Measurements from ENCODE around the gene WEE1.
"Not testable (repeated sequence)": the region's sequence is repeated elsewhere in the genome, so short reads cannot be mapped to it uniquely, and the experiment has no call there.

Gene WEE1

GRCh38 chr11:9616042-9616675, 42.7 kb downstream of the WEE1 start:
- TF ChIP-seq GATA1 (IDR thresholded peaks at IDR 0.05; ENCODE audit: low read depth, low read length), result no peak
- no peak for TF ChIP-seq POLR2A (IDR thresholded peaks at IDR 0.05; ENCODE audit: low read length)
- DNase-seq, result no peak

GRCh38 chr11:9616858-9617257, 43.4 kb downstream of the WEE1 start:
- DNase-seq, result no peak
- TF ChIP-seq GATA1 (IDR thresholded peaks at IDR 0.05; ENCODE audit: low read depth, low read length), result no peak
- no peak for TF ChIP-seq POLR2A (IDR thresholded peaks at IDR 0.05; ENCODE audit: low read length)

- TF ChIP-seq POLR2A (IDR thresholded peaks at IDR 0.05; ENCODE audit: low read length) (no peak), GATA1 (IDR thresholded peaks at IDR 0.05; ENCODE audit: low read depth, low read length) (no peak)
- DNase-seq, result peak; percentile 26 to 52
Observed at GRCh38 chr11:9617940-9618339, 44.5 kb downstream of the WEE1 start.

GRCh38 chr11:9619004-9619403, 45.5 kb downstream of the WEE1 start:
- TF ChIP-seq GATA1 (IDR thresholded peaks at IDR 0.05; ENCODE audit: low read depth, low read length), result no peak
- TF ChIP-seq POLR2A (IDR thresholded peaks at IDR 0.05; ENCODE audit: low read length), result no peak

GRCh38 chr11:9619971-9620370, 46.5 kb downstream of the WEE1 start:
- no peak for TF ChIP-seq POLR2A (IDR thresholded peaks at IDR 0.05; ENCODE audit: low read length)
- no peak for TF ChIP-seq GATA1 (IDR thresholded peaks at IDR 0.05; ENCODE audit: low read depth, low read length)

More at GRCh38 chr11:9619004-9619403, 45.5 kb downstream of the WEE1 start:
- DNase-seq, result no peak

GRCh38 chr11:9622353-9622752, 48.9 kb downstream of the WEE1 start:
- not testable (repeated sequence) for DNase-seq

More at GRCh38 chr11:9619971-9620370, 46.5 kb downstream of the WEE1 start:
- DNase-seq, result no peak

- not testable (repeated sequence) for DNase-seq
Observed at GRCh38 chr11:9623053-9623452, 49.6 kb downstream of the WEE1 start.

- TF ChIP-seq GATA1 (IDR thresholded peaks at IDR 0.05; ENCODE audit: low read depth, low read length) (no peak), POLR2A (IDR thresholded peaks at IDR 0.05; ENCODE audit: low read length) (no peak)
- no peak for DNase-seq
Observed at GRCh38 chr11:9624448-9624847, 51.0 kb downstream of the WEE1 start.

GRCh38 chr11:9625162-9625561, 51.7 kb downstream of the WEE1 start:
- no peak for TF ChIP-seq GATA1 (IDR thresholded peaks at IDR 0.05; ENCODE audit: low read depth, low read length)
- TF ChIP-seq POLR2A (IDR thresholded peaks at IDR 0.05; ENCODE audit: low read length), result no peak
- no peak for DNase-seq

GRCh38 chr11:9625728-9626127, 52.3 kb downstream of the WEE1 start:
- no peak for DNase-seq
- TF ChIP-seq GATA1 (IDR thresholded peaks at IDR 0.05; ENCODE audit: low read depth, low read length) (no peak), POLR2A (IDR thresholded peaks at IDR 0.05; ENCODE audit: low read length) (no peak)

GRCh38 chr11:9626496-9627394, 53.3 kb downstream of the WEE1 start:
- TF ChIP-seq GATA1 (IDR thresholded peaks at IDR 0.05; ENCODE audit: low read depth, low read length) (no peak), POLR2A (IDR thresholded peaks at IDR 0.05; ENCODE audit: low read length) (no peak)
- DNase-seq, result no peak

GRCh38 chr11:9629064-9629463, 55.6 kb downstream of the WEE1 start:
- TF ChIP-seq GATA1 (IDR thresholded peaks at IDR 0.05; ENCODE audit: low read depth, low read length) (no peak), POLR2A (IDR thresholded peaks at IDR 0.05; ENCODE audit: low read length) (no peak)
- no peak for DNase-seq

GRCh38 chr11:9633679-9634078, 60.2 kb downstream of the WEE1 start:
- DNase-seq, result no peak
- TF ChIP-seq GATA1 (IDR thresholded peaks at IDR 0.05; ENCODE audit: low read depth, low read length), result no peak
- no peak for TF ChIP-seq POLR2A (IDR thresholded peaks at IDR 0.05; ENCODE audit: low read length)

GRCh38 chr11:9636691-9637090, 63.2 kb downstream of the WEE1 start:
- TF ChIP-seq POLR2A (IDR thresholded peaks at IDR 0.05; ENCODE audit: low read length) (no peak), GATA1 (IDR thresholded peaks at IDR 0.05; ENCODE audit: low read depth, low read length) (no peak)
- DNase-seq, result no peak

- no peak for TF ChIP-seq POLR2A (IDR thresholded peaks at IDR 0.05; ENCODE audit: low read length)
- no peak for TF ChIP-seq GATA1 (IDR thresholded peaks at IDR 0.05; ENCODE audit: low read depth, low read length)
- no peak for DNase-seq
Observed at GRCh38 chr11:9639099-9639498, 65.6 kb downstream of the WEE1 start.

Measured in erythroblast (primary cell).